Stimulated activated naive B cell treated with anti-CD40 and anti-IgM and Interleukin-4, amounts not matched to agents 10 μg/mL and 1 μg/mL and 100 μg/mL, for 72 hours (primary cell): ENCODE data around the gene RFX2.

Experiments used
- ATAC-seq, 2 donors: fragments of 150-1000 bp; cut with Tn5 transposase; replicated peaks; 2 replicates each; pipeline ENCODE4 v1.10.0; 2021; ENCODE audit warnings: moderate library complexity in 1 of 2
- DNase-seq: peaks from one replicate; pipeline ENCODE4 v3.0.0; 2021
- H3K27ac Mint-ChIP-seq: one replicate; pipeline ENCODE4 v1.8.0; 2022; ENCODE audit warnings: mild to moderate bottlenecking, mixed read lengths
- H3K27me3 Mint-ChIP-seq, 2 donors: one replicate each; pipeline ENCODE4 v1.8.0; 2022; ENCODE audit warnings: mixed read lengths in 2 of 2
- H3K36me3 Mint-ChIP-seq, 2 donors: one replicate each; pipeline ENCODE4 v1.8.0; 2022; ENCODE audit warnings: mixed read lengths in 2 of 2, mild to moderate bottlenecking in 1 of 2
- H3K4me1 Mint-ChIP-seq, 2 donors: one replicate each; pipeline ENCODE4 v1.8.0; 2022; ENCODE audit warnings: mixed read lengths in 2 of 2, mild to moderate bottlenecking in 1 of 2
- H3K4me3 Mint-ChIP-seq, 2 donors: one replicate each; pipeline ENCODE4 v1.8.0; 2022; ENCODE audit warnings: mild to moderate bottlenecking in 2 of 2, mixed read lengths in 2 of 2, moderate library complexity in 1 of 2
- H3K9me3 Mint-ChIP-seq, 2 donors: one replicate each; pipeline ENCODE4 v1.8.0; 2022; ENCODE audit warnings: mixed read lengths in 2 of 2, mild to moderate bottlenecking in 1 of 2

Gene RFX2

DNA sequence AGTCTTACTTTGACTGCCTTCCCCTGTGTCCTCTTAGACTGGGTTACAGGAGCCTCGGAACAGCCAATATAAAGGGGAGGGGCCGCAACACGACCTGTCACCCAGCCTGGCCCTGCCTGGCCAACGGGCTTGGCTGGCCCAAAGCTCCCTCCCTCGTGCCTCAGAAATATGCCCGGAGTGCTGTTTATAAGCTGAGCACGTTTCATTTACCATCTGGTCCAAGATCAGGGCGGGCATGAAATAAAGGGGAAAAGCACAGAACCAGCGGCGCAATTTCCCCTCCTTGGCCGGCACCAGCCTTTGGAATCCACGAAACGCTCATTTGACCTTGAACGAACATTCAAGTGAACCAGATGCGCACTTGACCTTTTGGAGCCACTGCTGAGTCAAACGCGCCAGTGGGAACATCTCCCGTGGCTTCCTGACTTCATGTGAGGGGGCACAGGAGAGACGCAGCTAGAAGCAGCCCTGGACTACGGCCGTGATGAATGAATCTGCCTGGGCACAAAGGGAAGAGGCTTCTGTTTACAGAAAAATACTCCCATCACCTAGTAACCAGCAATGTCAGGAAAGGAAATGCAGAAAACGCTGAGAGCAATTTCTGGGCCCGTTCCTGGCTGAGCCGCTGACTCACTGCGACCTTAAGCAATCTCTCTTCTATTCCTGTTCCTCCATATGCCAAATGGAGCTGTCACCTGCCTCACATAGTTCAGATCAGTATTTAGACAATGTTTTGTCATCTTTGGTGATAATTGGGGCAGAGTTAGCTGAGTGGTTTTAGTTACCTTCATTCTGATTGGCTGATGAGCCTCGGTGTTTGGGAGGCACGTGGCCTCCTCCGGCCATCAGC is 53.3 kb downstream of the RFX2 start:
- no peak overlapping the region for H3K4me3 Mint-ChIP-seq
- H3K27ac Mint-ChIP-seq = no peak overlapping the region
- DNase-seq (no peak), ATAC-seq (peak in 1 of 2 donors; percentile 25)
- H3K27me3 Mint-ChIP-seq = peaks cover 10% of the 10 kb centered on the region in 2 donors
- H3K36me3 Mint-ChIP-seq = no peaks in the 10 kb centered on the region
- no peaks in the 10 kb centered on the region for H3K9me3 Mint-ChIP-seq
- H3K4me1 Mint-ChIP-seq = peaks cover 2 to 12% of the 10 kb centered on the region in 2 donors

- Mint-ChIP-seq H3K9me3 (no peaks in the 10 kb centered on the region), H3K27me3 (peaks cover 7 to 9% of the 10 kb centered on the region in 2 donors), H3K4me3 (no peak overlapping the region), H3K27ac (no peak overlapping the region), H3K36me3 (no peaks in the 10 kb centered on the region), H3K4me1 (peaks cover 0 to 11% of the 10 kb centered on the region in 2 donors)
- no peak for ATAC-seq
- no peak for DNase-seq
These were observed 54.0 kb downstream of the RFX2 start for GRCh38 chr19:6056282-6056741.

DNA sequence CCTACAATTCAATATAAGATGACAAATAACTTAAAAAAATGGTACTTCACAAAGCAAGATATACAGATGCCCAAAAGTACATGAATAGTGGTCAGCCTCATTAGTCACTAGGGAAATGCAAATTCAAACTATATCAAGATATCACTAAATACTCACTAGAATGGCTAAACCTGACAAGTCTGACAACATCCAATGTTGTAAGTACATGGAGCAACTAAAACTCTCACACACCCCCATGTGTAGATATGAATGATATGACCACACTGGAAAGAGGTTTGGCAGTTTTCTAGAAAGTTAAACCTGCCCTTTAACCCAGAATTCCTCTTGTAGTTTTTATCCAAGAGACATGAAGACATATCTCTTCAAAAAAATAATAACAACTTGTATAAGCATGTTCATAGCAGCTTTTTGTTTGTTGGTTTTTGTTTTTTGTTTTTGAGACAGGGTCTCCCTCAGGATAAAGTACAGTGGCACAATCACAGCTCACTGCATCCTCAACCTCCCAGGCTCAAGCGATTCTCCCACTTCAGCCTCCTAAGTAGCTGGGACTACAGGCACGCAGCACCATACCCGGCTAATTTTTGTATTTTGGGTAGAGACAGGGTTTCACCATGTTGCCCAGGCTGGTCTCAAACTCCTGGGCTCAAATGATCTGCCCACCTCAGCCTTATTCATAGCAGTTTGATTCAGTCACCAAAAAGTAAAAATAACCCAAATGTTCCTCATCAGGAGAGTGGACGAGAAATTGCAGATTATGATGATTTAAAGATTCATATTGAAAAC is 55.1 kb downstream of the RFX2 start:
- H3K27ac Mint-ChIP-seq = no peak overlapping the region
- ATAC-seq (no peak), DNase-seq (no peak)
- peaks cover 0 to 4% of the 10 kb centered on the region in 2 donors for H3K27me3 Mint-ChIP-seq
- H3K36me3 Mint-ChIP-seq = no peaks in the 10 kb centered on the region
- H3K4me1 Mint-ChIP-seq = peaks cover 0 to 6% of the 10 kb centered on the region in 2 donors
- no peaks in the 10 kb centered on the region for H3K9me3 Mint-ChIP-seq
- H3K4me3 Mint-ChIP-seq = no peak overlapping the region

DNA sequence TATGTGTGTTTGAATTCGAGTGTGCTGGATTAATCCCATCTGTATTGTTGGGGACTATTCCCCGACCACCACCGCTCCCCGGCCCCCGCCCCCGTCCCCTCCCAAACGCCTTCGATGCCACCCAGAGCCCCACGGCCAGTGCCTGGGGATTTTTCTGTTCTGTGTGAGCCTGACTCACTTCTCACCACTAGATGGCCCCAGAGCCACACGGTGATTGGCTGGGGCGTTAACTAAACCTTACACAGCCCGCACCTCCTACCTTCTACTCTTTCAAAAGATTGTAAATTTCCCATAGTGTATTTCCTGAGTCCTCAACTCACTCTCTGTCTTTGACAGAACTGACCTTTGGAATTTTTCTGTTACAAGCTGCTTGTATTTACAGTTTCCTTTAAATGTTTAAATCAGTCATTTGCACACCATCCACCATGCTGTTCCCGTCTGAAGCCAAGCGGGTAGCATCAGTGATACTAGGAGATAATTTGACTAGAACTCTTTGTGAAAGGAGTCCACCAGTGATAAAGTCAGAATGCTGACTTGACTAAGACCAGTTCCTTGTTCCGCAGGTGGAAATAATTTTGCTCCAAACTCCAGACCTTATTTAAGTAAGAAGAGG is 61.4 kb downstream of the RFX2 start:
- H3K27ac Mint-ChIP-seq = peak overlapping the region; percentile 20
- H3K9me3 Mint-ChIP-seq = peaks cover 0 to 1% of the 10 kb centered on the region in 2 donors
- peaks cover 4% of the 10 kb centered on the region in 2 donors for H3K27me3 Mint-ChIP-seq
- peak; percentile 66 for DNase-seq
- H3K36me3 Mint-ChIP-seq = no peaks in the 10 kb centered on the region
- ATAC-seq = peak; percentile 99
- peaks cover 3 to 7% of the 10 kb centered on the region in 2 donors for H3K4me1 Mint-ChIP-seq
- peak overlapping the region in 1 of 2 donors; percentile 23 for H3K4me3 Mint-ChIP-seq

DNA sequence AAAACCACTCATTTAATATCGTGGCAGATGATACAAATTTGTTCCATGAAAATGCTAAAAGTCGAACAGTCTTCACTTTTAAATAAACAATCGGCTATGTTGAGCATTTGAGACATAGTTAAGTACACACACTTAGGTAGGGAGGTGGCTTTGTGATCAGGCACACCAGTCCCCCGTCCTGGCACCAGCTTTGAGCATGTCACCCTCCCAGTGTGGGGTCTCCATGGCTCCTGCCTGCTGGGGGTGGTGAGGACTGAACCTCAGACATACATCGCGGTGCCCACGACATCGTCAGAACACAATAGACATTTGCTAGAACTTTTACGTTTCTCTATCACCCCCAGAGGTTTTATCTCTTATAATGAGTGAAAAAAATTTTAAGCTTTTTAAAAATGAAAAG is 62.0 kb downstream of the RFX2 start:
- H3K4me1 Mint-ChIP-seq = peaks cover 3 to 7% of the 10 kb centered on the region in 2 donors
- H3K27me3 Mint-ChIP-seq = peaks cover 4% of the 10 kb centered on the region in 2 donors
- H3K36me3 Mint-ChIP-seq = no peaks in the 10 kb centered on the region
- peak overlapping the region; percentile 31 for H3K27ac Mint-ChIP-seq
- peaks cover 0 to 1% of the 10 kb centered on the region in 2 donors for H3K9me3 Mint-ChIP-seq
- H3K4me3 Mint-ChIP-seq = no peak overlapping the region
- ATAC-seq = peak in 1 of 2 donors; percentile 29
- no peak for DNase-seq

- H3K36me3 Mint-ChIP-seq = no peaks in the 10 kb centered on the region
- no peak for DNase-seq
- no peak overlapping the region for H3K4me3 Mint-ChIP-seq
- peaks cover 8 to 11% of the 10 kb centered on the region in 2 donors for H3K4me1 Mint-ChIP-seq
- H3K27ac Mint-ChIP-seq = peak overlapping the region; percentile 31
- H3K27me3 Mint-ChIP-seq = peaks cover 0 to 4% of the 10 kb centered on the region in 2 donors
- H3K9me3 Mint-ChIP-seq = peaks cover 0 to 1% of the 10 kb centered on the region in 2 donors
- ATAC-seq = peak; percentile 33 to 49
These were observed 62.5 kb downstream of the RFX2 start for GRCh38 chr19:6047741-6048251.

- no peak overlapping the region for H3K27ac Mint-ChIP-seq
These were observed 63.0 kb downstream of the RFX2 start for GRCh38 chr19:6047256-6047655.

GRCh38 chr19:6045108-6045507 is 65.2 kb downstream of the RFX2 start:
- no peak overlapping the region for H3K4me3 Mint-ChIP-seq
- H3K4me1 Mint-ChIP-seq = peaks cover 13 to 23% of the 10 kb centered on the region in 2 donors
- ATAC-seq (no peak), DNase-seq (no peak)
- no peaks in the 10 kb centered on the region for H3K36me3 Mint-ChIP-seq
- no peak overlapping the region for H3K27ac Mint-ChIP-seq
- peaks cover 0 to 4% of the 10 kb centered on the region in 2 donors for H3K27me3 Mint-ChIP-seq
- H3K9me3 Mint-ChIP-seq = peaks cover 0 to under 1% of the 10 kb centered on the region in 2 donors

More at GRCh38 chr19:6047256-6047655, 63.0 kb downstream of the RFX2 start:
- no peak for ATAC-seq
- no peaks in the 10 kb centered on the region for H3K36me3 Mint-ChIP-seq
- H3K9me3 Mint-ChIP-seq = peaks cover 0 to 1% of the 10 kb centered on the region in 2 donors
- H3K4me3 Mint-ChIP-seq = no peak overlapping the region
- peaks cover 0 to 4% of the 10 kb centered on the region in 2 donors for H3K27me3 Mint-ChIP-seq
- no peak for DNase-seq
- H3K4me1 Mint-ChIP-seq = peaks cover 10 to 17% of the 10 kb centered on the region in 2 donors

DNA sequence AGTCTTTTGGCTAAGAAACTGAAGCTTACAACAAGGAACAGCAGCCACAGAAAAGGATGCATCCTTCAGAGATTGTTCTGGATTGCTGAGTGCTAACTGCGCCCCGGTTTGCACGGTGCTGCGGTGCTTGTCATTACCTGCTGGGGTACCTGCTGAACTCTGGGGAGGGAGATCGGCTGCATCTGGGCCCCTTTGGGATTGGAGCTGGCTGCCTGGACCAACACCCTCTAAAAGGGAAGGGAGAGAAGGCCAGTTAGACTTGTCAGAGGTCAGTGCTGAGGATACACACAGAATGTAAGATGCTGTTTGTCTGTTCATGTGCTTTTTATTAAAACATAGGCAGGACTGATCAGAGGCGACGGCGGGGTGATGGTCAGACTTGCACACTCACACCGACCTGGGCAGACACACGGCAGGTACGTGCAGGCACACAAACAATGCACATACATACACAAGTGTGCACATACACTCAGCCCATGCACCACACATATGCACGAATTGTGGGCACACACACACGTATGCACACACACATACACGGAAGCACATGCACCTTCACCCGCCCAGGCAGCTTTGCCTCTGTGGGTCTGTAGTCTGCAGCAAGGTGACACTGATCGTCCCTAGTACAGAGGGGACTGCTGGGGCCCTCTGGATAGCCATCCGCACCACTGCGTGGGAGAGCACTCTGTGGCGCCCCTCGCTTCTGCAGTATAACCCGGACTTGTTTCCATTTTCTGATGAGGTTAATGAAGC is 66.1 kb downstream of the RFX2 start:
- no peak for ATAC-seq
- no peak for DNase-seq
- peaks cover 0 to 4% of the 10 kb centered on the region in 2 donors for H3K27me3 Mint-ChIP-seq
- H3K4me1 Mint-ChIP-seq = peaks cover 22 to 32% of the 10 kb centered on the region in 2 donors
- H3K4me3 Mint-ChIP-seq = no peak overlapping the region
- no peaks in the 10 kb centered on the region for H3K36me3 Mint-ChIP-seq
- no peaks in the 10 kb centered on the region for H3K9me3 Mint-ChIP-seq
- peak overlapping the region; percentile 16 for H3K27ac Mint-ChIP-seq

DNA sequence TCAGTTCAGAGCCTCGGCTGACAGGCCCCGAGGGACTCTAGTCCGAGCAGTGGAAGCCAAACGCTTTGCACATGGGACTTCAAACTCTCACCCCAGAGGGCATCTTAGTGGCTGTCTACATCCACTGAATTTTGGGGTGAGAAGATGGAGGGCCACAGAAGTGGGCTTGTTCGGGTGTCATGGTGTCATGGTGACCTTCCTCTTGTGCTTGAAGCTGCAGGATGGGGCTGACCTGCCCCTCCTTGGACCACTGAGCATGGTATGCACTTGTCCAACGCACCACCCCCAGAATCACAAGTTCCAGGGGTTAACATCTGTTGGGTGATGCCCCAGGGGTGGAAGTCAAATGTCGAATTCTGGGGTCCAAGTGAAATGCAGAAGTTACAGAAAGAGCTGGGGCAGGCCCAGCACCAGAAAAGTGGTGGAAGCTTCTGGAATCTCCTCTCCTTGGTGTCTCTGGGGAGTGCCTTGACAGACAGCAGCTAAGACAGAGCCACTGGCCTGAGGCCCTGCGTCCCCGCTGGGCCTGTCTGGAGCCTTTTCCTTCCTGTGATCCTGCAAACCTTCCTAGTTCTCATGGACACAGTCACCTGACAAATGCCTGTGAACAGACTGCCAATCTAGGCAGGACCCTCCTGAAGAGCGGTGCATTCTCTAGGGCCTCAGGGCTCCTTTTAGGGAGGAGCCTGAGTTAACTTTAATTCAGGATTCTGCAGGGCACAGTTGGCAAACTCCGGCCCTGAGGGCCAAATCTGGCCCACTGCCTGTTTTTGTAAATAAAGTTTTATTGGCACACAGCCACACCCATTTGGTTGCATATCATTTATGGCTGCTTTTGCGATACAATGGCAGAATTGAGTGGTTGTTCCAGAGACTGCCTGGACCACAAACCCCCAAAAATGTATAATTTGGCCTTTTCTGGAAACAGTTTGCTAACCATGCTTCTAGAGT is 67.2 kb downstream of the RFX2 start:
- Mint-ChIP-seq H3K27ac (no peak overlapping the region), H3K27me3 (peaks cover 0 to 4% of the 10 kb centered on the region in 2 donors), H3K9me3 (no peaks in the 10 kb centered on the region), H3K4me1 (peaks cover 24 to 37% of the 10 kb centered on the region in 2 donors), H3K4me3 (no peak overlapping the region), H3K36me3 (no peaks in the 10 kb centered on the region)
- no peak for ATAC-seq
- no peak for DNase-seq

DNA sequence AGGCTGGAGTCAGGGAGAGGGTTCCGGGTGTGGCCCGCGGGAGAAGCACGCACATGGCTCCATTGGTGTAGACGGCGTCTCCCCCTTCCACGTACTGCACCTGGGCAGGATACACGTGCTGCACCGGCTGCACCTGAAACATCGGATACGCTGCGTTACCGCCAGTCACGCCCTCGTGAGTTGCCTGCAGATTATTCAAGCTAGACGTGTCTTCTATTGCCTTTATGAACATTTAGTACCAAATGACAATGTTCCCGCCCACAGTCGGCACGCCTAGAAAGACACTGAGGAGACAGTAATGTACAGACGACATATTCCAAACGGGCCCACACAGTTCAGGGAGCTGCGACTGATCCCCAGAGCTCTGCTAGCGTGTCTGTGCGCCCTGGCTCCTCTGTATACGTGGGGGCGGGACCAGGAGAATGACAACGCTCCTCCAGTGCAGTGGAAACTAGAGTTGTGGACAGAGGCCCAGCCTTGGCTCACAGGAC is 68.3 kb downstream of the RFX2 start:
- Mint-ChIP-seq H3K4me1 (peaks cover 27 to 43% of the 10 kb centered on the region in 2 donors), H3K9me3 (no peaks in the 10 kb centered on the region), H3K27ac (peak overlapping the region; percentile 31), H3K36me3 (no peaks in the 10 kb centered on the region), H3K4me3 (no peak overlapping the region), H3K27me3 (peaks cover 0 to under 1% of the 10 kb centered on the region in 2 donors)
- ATAC-seq (no peak), DNase-seq (no peak)

DNA sequence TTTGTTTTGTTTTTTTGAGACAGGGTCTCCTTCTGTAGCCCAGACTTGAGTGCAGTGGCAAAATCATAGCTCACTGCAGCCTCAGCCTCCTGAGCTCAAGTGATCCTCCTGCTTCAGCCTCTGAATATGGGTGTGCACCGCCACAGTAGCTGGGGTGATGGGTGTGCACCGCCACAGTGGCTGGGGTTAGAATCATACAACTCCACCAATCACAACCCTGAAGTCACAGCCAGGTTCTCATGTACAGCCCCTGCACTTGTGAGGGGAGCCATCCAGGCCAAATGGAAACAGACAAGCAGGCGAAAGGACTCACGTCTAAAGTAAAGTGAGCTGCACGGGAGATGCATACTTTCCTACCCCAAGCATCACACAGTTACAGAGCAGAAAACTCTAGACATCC is 69.2 kb downstream of the RFX2 start:
- Mint-ChIP-seq H3K4me1 (peaks cover 29 to 53% of the 10 kb centered on the region in 2 donors), H3K27me3 (no peaks in the 10 kb centered on the region), H3K4me3 (no peak overlapping the region), H3K36me3 (no peaks in the 10 kb centered on the region), H3K9me3 (no peaks in the 10 kb centered on the region), H3K27ac (peak overlapping the region; percentile 25)
- no peak for DNase-seq
- no peak for ATAC-seq
